Stimulated activated CD8-positive, alpha-beta memory T cell treated with anti-CD3 and anti-CD28 coated beads, Interleukin-7, amount 100 ng/mL, for 1 hour (primary cell): ENCODE results near the gene GIPC3.

Experiments
- DNase-seq, 2 donors: peaks; one replicate each; pipeline ENCODE4 v3.0.0-alpha.2; 2020; ENCODE audit warnings: low read depth in 2 of 2

The GIPC3 gene, protein sequence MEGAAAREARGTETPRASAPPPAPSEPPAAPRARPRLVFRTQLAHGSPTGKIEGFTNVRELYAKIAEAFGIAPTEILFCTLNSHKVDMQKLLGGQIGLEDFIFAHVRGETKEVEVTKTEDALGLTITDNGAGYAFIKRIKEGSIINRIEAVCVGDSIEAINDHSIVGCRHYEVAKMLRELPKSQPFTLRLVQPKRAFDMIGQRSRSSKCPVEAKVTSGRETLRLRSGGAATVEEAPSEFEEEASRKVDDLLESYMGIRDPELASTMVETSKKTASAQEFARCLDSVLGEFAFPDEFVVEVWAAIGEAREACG

DNA sequence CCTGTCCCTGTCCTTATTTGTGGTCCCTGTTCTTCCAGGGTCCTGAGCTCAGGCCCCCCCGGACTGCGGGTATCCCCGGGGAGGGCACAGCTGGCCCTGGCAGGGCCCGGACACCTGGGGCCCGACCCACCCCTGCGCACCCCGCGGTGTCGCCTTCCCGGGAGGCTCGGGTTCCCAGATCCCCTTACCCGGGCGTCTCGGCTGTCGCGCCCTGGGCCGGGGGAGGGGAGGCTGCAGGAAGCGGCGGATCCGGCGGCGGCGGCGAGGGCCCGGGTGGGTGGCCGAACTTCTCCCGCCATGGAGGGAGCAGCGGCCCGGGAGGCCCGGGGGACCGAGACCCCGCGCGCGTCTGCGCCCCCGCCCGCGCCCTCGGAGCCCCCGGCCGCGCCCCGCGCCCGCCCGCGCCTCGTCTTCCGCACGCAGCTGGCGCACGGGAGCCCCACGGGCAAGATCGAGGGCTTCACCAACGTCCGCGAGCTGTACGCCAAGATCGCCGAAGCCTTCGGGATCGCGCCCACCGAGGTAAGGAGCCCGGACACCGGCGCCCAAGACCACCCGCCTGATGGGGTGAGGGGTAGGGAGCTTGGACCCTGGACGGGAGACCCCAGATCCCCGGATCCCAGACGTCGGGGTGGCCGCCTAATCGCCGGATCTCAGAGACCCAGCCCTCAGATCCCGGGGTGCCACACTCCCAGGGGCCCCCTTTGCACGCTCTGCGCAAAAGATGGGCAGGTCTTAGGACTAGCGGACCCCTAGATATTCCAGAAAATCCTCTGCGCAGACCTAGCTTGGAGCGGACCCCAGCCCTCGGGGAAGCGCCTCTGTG, at the start of gene GIPC3:
GIPC3 (plus strand) TSS at position 178 of the 826 bp plus-strand sequence; CDS start at position 298, 120 bp downstream.
- no peak for DNase-seq

DNA sequence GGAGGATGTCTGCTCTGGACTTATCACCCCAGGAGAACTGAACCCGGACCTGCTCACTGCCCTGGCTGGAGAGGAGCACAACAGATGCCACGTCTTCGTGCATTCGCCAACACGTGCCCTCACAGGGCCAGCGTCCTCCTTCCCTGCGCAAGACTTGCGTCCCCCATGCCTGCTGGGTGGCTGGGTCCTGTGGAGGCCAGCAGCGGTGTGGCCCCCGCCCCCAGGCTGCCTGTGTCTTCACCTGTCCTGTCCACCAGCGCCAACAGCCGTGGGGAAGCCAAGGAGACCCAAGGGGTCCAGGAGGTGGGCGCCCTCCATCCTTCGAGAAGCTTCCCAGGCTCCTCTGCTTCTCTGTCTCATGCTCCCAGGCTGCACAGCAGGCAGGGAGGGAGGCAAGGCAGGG, 49.7 kb upstream of the GIPC3 start:
- DNase-seq = no peak

DNA sequence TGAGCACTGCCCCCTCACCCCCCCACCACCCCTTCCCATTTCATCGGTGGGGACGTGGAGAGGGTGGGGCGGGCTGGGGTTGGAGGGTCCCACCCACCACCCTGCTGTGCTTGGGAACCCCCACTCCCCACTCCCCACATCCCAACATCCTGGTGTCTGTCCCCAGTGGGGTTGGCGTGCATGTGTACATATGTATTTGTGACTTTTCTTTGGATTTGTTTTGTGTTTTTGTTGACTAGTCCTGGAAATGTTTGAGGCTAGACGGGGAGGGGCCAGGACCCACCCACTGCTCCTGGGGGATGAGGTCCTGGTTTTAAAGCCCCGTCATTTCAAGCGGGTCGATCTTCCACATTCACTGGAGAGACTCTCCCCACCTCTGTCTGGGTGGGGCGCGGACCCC, 49.3 kb upstream of the GIPC3 start:
- no peak for DNase-seq

DNA sequence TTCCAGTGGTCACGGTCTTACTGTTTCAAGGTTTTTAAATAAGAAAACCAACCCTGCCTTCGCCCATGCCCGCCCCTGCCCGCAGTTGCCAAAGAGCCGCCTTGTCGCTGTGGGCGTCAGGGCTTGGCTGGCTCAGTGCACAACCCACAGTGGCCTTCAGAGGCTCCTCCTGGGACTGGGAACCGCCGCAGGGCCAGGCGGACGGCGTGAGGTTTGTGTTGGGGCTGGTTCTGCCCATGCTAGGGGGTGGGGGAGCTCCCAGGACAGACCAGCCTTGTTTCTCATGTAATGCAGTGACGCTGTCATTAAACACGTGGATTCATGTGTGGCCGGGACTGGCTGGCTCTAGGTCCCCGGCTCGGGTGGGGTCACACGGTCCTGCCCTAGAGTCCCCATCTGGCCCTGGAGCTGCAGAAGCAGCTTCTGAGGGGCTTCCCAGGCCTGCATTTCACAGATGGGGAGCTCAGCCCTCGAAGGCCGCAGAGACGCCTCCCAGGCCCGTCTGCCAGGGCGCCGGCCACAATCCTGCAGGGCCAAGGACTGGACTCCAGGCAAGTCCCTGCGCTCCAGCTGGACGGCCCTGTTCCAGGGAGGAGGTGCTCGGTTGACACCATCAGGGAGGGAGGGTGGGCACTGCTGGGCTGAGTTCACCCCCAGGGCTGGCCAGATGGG, 48.7 kb upstream of the GIPC3 start:
- no peak for DNase-seq

- no peak for DNase-seq
These were observed 48.2 kb upstream of the GIPC3 start for GRCh38 chr19:3537101-3537437.

- DNase-seq = no peak
These were observed 47.6 kb upstream of the GIPC3 start for GRCh38 chr19:3537438-3538240.

DNA sequence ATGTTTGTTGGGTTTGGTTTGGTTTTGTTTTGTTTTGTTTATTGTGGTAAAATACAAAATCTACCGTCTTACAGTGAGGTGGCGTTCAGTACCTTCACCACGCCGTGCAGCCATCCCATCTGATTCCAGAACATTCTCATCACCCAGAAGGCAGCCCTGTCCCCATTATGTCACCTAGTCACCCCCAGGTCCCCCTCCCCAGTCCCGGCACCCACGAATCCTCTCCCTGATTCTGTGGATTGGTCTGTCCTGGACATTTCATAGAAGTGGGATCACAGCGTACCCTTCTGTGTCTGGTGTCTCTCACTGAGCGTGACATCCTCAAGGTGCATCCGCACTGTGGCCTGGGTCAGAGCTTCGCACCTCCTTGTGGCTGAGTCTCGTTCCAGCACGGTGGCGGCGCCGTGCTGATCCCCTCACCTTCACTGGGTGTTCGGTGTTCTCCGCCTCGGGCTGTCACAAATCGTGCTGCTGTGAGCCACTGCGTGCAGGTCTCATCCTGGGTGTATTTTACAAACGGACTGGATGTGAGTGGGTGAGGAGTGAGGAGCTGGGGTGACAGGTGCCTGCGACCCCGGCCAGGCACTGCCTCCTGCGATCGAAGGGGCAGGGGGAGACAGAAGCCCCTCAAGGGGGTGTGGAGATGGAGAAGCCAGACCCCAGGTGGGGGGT, 46.9 kb upstream of the GIPC3 start:
- DNase-seq = no peak

GRCh38 chr19:3538965-3539755, 46.1 kb upstream of the GIPC3 start, which contains the start of gene TEKTIP1:
Gene TEKTIP1 (plus strand): TSS chr19:3539174. CDS start chr19:3539178, 4 bp downstream.
- no peak for DNase-seq

- no peak for DNase-seq
These were observed 45.5 kb upstream of the GIPC3 start for GRCh38 chr19:3539756-3540118.

DNA sequence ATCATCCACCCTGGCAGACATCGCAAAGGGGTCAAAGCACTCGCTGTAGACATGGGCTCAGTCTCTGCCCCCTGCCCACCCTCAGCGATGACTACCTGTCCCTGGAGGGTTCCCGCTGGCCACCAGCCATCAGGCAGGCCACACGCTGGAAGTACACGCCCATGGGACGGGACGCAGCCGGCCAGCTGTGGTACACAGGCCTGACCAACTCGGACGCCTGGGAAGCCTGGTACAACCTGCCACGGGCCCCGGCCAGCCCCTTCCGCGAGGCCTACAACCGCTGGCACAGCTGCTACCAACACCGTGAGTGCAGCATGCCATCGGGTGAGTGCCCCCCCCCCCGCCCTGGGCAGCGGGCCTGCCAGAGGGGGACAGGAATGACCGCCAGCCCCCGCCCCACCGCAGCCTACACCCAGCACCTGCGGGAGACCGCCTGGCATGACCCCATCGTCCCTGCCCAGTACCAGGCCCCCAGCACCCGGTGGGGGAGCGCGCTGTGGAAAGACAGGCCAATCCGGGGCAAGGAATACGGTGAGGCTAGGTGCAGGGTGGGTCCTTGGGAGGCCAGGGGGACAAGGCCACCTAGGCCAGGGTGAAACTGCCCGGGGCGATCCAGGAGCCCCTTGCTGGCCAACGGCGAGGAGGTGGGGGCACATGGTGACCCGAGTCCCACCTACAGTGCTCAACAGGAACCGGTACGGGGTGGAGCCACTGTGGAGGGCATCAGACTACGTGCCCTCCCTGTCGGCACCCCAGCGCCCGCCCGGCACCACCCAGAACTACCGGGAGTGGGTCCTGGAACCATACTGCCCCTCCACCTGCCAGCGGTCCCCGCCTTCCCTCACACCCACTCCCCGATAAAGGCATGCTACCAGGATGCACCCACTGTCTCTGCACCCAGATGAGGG, 41.9 kb upstream of the GIPC3 start:
- no peak for DNase-seq

GRCh38 chr19:3544058-3544376, 41.3 kb upstream of the GIPC3 start:
- DNase-seq = no peak

DNA sequence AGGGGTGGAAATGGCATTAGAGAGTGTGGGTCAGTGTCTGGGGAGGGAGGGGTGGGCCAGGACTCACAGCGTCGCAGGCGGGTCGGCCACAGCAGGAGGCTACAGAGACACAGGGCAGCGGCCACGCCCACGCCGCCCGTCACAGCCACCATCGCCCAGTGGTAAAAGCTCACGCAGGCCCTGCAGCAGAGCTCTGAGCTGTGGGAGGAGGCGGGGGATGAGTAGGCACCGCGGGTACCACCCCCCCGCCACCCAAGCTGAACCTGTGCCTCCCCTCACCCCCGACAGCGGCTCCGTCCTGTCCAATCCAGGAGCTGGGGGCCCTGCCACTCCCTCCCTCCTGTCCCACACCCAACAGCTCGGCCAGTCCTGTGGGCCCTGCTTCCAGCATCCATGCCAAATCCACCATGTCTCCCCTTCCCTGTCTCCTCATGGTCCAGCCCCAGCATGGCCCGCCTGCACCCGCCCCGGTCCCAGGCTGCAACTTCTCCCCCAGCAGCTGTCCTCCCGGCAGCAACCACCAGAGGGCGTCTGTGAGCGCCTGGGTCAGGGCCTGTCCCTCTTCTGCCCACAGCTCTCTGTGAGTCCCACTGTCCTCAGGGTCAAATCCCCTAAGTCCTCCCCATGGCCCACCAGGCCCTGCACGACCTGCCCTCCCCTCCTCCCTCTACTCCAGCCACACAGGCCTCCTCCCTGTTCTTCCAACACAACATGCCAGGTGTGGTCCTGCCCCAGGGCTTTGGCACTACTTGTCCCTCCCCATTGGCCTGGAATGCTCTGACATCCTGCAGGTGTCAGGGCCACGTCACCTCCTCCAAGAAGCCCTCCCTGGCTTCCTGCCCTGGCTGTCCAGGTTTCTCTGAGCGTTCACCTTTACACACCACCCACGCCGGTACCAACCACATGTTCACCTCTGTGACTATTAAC, 40.3 kb upstream of the GIPC3 start:
- peak; percentile 61 to 74 for DNase-seq

DNA sequence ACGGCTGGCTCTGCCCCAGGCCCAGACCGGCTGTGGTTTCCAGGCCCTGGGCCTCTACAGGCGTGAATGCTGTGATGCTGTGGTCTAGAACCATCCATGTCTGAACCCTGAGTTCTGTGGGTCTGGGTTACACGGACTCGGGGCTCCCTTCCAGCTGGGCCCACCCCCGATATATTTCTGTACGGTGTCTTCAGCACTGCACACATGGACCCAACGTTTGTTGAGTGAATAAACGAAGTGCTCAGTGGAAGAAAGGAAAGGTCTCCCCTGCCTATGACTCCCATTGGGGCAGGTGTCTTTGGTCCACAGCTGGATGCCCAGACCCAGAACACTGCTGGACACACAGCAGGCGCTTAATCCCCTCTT, 39.6 kb upstream of the GIPC3 start:
- DNase-seq = no peak

GRCh38 chr19:3546119-3546518, 39.2 kb upstream of the GIPC3 start:
- no peak for DNase-seq

DNA sequence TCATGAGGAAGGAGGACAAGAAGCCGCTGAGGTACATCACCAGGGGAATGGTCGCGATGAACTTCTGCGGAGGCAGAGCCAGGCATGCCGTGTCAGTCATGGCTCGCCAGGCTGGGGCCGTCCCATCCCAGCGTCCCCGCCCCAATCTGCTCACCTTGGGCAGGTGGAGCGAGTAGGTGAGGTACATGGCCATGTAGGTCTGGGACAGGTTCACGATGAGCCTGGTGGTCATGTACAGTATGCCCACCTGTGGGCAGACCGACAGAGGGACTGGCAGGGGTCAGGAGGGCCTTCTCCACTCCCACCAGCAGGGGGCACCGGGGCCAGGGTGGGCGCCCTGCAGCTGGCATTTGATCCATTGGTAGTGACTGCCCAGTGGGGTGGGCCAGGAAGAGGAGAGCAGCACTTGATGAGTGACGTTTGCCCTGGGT, 38.0 kb upstream of the GIPC3 start:
- no peak for DNase-seq

- DNase-seq = no peak
These were observed 37.5 kb upstream of the GIPC3 start for GRCh38 chr19:3547767-3548282.

- no peak for DNase-seq
These were observed 36.7 kb upstream of the GIPC3 start for GRCh38 chr19:3548606-3549005.

DNA sequence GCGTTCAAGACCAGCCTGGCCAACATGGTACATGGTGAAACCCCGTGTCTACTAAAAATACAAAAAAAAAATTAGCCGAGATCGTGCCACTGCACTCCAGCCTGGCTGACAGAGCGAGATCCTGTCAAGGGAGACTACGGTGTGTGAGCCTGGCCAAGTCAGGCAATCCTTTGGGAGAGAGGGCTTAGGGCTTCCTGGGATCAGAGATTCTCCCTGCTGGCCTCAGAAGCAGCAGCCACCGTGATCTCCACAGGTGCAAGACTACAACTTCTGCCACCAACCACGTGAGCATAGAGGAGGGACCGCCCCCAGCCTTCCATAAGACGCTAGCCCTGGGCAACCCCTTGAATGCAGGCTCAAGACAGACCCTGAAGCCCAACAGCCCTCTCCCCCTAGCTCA, 35.5 kb upstream of the GIPC3 start:
- DNase-seq = no peak
